Endothelial cell (in vitro differentiated cells): Measurements from ENCODE around the gene UGT2B10. TPM values are rescaled to one million over a fixed set of nuclear protein-coding genes. Genes with fewer than 3 reads are reported as not detected.

Source experiments
- total RNA-seq: library from RNA; stranded (reverse); fragmentation: NEBNext Ultra II Directional; extraction: Animal tissue kit (Norgen Biotek cat#: 25700); gene quantifications from one replicate; pipeline ENCODE4 v1.2.1, GENCODE V29; 2021; ENCODE audit not compliant: unreplicated experiment

UGT2B10 gene
- total RNA-seq, 1 donor from 2014 or later = not detected

Other genes with a start within 250 kb of the UGT2B10 start
- not detected for gene UGT2B17, start 239.7 kb upstream of the UGT2B10 start, total RNA-seq
- gene UGT2B15, start 145.3 kb upstream of the UGT2B10 start, total RNA-seq = not detected
- gene UGT2A3, start 135.8 kb downstream of the UGT2B10 start, total RNA-seq = not detected